Stomach (tissue), 4 donors: Measurements from ENCODE around the gene ADARB2.

Experiments used
- POLR2A ChIP-seq, 4 donors: fragments of 450-650 bp; IDR thresholded peaks; one replicate each; pipeline ENCODE4 v1.6.1; 2016; ENCODE audit warnings: antibody characterized with exemption in 4 of 4, control low read depth in 2 of 4, mild to moderate bottlenecking in 1 of 4, moderate library complexity in 1 of 4
- POLR2AphosphoS5 ChIP-seq, 3 donors: sonication (generic); formaldehyde crosslinking; IDR thresholded peaks; one replicate each; pipeline ENCODE4 v1.6.1; 2016; ENCODE audit warnings: antibody characterized with exemption in 3 of 3
- TF ChIP-seq, protein P1 (sequence below), 7 experiments: fragments of 450-650 bp in 4 of 7; fragments of 200-600 bp in 3 of 7; sonication (generic) in 3 of 7; IDR thresholded peaks; one replicate each; pipeline ENCODE4 v1.5.1; 2016 to 2019; ENCODE audit warnings: antibody characterized with exemption in 7 of 7, control low read depth in 2 of 7, mild to moderate bottlenecking in 1 of 7

DNA sequence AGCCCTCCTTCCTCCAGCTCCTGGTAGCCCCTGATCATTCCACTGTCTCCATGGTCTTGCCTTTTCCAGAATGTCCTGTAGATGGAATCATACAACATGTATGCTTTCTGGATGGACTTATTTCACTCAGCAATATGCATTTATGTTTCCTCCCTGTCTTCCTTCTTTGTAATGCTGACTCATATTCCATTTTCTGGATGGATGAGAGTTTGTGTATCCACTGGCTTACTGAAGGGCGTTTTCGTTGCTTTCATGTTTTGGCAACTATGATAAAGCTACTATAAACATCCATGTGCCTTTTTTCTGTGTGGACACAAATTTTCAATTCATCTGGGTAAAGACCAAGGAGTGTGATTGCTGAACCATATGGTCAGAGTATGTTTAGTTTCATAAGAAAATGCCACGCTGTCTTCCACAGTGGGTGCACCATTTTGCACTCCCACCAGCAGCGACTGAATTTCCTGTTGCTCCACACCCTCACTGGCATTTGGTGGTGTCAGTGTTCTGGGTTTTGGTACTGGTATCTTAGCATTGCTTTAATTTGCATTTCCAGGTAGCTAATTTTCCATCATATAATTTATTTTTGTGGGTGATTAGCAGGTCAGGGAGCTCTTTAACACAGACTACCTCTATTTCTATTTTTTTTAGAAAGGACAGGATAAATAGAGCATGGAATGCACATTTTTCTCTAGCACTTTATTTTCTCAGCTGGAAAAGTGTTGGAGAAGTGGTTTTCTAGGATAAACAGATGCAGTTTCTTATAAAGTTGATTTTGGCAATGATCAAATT, 429.0 kb downstream of the ADARB2 start:
- TF ChIP-seq, protein P1, sequence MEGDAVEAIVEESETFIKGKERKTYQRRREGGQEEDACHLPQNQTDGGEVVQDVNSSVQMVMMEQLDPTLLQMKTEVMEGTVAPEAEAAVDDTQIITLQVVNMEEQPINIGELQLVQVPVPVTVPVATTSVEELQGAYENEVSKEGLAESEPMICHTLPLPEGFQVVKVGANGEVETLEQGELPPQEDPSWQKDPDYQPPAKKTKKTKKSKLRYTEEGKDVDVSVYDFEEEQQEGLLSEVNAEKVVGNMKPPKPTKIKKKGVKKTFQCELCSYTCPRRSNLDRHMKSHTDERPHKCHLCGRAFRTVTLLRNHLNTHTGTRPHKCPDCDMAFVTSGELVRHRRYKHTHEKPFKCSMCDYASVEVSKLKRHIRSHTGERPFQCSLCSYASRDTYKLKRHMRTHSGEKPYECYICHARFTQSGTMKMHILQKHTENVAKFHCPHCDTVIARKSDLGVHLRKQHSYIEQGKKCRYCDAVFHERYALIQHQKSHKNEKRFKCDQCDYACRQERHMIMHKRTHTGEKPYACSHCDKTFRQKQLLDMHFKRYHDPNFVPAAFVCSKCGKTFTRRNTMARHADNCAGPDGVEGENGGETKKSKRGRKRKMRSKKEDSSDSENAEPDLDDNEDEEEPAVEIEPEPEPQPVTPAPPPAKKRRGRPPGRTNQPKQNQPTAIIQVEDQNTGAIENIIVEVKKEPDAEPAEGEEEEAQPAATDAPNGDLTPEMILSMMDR (IDR thresholded peaks at IDR 0.05) = no peak
- TF ChIP-seq POLR2AphosphoS5 (IDR thresholded peaks at IDR 0.05) (no peak), POLR2A (IDR thresholded peaks at IDR 0.05) (no peak)
